NCI-H128 (cell line): ENCODE results near the gene WFIKKN1.

ENCODE experiments used
- DNase-seq: peaks from one replicate; lab custom pipeline; 2025; ENCODE audit not compliant: unreplicated experiment; lab: John Stamatoyannopoulos, UW

Gene WFIKKN1

GRCh38 chr16:671353-672131 is 40.8 kb downstream of the WFIKKN1 start:
- DNase-seq: no peak

- DNase-seq: no peak
Measured at GRCh38 chr16:672371-672770, 41.6 kb downstream of the WFIKKN1 start.

DNA sequence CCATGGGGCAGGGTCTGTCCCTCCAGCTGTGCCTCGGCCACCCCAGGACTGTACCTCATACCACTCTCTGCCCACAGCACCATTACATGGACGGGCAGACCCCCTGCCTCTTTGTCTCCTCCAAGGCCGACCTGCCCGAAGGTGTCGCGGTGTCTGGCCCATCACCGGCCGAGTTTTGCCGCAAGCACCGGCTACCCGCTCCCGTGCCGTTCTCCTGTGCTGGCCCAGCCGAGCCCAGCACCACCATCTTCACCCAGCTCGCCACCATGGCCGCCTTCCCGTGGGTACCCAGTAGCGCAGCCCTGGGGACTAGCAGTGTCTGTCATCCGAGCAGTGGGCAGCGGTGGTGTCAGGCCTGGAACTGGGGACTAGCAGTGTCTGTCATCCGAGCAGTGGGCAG is 42.1 kb downstream of the WFIKKN1 start:
- no peak for DNase-seq

GRCh38 chr16:673399-673991 is 42.7 kb downstream of the WFIKKN1 start:
- no peak for DNase-seq

DNA sequence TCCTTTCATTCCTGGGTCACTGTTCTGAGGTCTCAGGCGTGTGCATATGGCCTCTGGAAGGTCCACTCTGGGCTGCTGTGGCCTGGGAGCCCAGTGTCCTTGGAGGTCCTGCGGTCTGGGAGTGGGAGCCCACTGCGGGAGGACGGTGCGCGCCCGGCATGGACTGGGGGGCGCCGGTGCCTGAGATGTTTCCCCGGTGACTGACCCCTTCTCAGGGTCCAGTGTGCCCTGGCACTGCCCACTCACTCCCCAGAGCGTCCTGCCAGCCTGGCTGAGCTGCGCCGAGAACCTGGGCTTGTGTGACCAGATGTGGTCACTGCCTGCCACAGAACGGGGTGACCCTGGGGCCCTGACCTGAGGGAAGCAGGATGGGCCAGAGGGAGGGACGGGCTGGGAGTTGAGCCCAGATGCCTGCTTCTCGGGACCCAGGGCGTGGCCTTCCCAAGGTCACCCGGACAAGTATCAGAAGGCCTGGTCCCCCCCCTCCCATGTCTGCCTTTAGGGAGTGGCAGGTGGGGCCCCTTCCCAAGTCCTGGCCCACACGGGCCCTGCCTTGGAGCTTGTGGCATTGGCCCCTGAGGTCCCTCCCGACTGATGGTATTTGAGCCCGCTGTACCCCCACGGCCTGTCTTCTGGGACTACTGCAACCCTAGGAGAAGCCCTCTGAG is 43.6 kb downstream of the WFIKKN1 start:
- DNase-seq: no peak

GRCh38 chr16:674968-675883 is 44.4 kb downstream of the WFIKKN1 start, which contains the start of gene RHBDL1:
Gene RHBDL1, plus strand, starts transcription at chr16:675671. Its CDS starts 120 bp downstream, at chr16:675791.
- DNase-seq: no peak

DNA sequence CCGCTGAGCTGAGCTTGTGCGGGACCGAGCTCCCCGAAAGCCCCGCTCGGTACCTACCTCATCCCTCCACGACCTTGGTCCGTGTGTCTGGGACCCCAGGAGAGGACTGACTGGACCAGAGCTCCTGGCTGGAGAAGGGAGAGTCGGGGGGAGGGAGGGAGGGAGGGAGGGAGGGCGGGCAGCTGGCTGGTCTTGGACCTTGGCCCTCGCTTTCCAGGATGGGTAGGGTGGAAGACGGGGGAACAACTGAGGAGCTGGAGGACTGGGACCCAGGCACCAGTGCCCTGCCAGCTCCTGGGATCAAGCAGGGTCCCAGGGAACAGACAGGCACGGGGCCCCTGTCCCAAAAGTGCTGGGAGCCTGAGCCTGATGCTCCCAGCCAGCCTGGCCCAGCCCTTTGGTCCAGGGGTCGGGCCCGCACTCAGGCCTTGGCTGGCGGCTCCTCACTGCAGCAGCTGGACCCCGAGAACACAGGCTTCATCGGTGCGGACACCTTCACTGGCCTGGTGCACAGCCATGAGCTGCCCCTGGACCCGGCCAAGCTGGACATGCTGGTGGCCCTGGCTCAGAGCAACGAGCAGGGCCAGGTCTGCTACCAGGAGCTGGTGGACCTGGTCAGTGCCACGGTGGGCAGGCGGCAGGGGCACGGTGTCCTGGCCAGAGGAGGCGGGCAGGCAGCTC is 45.2 kb downstream of the WFIKKN1 start:
- DNase-seq: no peak

DNA sequence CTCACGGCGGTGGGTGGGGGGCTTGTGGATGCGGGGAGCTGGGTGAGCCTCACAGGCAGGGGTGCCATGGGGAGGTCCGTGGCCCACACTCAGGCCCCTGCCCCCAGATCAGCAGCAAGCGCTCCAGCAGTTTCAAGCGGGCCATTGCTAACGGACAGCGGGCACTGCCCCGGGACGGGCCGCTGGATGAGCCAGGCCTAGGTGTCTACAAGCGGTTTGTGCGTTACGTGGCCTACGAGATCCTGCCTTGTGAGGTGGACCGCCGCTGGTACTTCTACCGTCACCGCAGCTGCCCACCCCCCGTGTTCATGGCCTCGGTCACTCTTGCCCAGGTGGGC is 45.7 kb downstream of the WFIKKN1 start:
- no peak for DNase-seq

- peak; percentile 42 for DNase-seq
Measured at GRCh38 chr16:676913-677312, 46.1 kb downstream of the WFIKKN1 start.

DNA sequence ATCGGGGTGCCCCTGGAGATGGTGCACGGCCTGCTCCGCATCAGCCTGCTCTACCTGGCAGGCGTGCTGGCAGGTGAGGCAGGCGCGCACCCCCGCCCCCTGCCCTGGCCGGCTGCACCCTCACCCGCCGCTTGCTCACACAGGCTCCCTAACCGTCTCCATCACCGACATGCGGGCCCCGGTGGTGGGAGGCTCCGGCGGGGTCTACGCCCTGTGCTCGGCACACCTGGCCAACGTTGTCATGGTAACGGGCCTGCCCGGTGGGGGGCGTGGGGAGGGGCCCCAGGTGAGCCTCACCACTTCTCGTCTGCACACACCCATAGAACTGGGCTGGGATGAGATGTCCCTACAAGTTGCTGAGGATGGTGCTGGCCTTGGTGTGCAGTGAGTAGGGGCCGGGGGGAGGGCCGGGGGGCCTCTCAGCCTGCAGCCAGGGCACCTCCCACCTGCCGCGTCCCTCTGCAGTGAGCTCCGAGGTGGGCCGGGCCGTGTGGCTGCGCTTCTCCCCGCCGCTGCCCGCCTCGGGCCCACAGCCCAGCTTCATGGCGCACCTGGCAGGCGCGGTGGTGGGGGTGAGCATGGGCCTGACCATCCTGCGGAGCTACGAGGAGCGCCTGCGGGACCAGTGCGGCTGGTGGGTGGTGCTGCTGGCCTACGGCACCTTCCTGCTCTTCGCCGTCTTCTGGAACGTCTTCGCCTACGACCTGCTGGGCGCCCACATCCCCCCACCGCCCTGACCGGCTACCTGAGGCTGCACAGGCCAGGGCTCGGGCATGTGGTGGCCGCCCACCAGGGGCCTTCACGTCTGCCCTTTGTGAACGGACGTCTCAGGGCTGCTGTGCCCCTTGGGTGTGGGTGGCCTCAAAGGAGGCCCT is 46.8 kb downstream of the WFIKKN1 start:
- no peak for DNase-seq

- DNase-seq: no peak
Measured at GRCh38 chr16:678209-678857, 47.5 kb downstream of the WFIKKN1 start.

DNA sequence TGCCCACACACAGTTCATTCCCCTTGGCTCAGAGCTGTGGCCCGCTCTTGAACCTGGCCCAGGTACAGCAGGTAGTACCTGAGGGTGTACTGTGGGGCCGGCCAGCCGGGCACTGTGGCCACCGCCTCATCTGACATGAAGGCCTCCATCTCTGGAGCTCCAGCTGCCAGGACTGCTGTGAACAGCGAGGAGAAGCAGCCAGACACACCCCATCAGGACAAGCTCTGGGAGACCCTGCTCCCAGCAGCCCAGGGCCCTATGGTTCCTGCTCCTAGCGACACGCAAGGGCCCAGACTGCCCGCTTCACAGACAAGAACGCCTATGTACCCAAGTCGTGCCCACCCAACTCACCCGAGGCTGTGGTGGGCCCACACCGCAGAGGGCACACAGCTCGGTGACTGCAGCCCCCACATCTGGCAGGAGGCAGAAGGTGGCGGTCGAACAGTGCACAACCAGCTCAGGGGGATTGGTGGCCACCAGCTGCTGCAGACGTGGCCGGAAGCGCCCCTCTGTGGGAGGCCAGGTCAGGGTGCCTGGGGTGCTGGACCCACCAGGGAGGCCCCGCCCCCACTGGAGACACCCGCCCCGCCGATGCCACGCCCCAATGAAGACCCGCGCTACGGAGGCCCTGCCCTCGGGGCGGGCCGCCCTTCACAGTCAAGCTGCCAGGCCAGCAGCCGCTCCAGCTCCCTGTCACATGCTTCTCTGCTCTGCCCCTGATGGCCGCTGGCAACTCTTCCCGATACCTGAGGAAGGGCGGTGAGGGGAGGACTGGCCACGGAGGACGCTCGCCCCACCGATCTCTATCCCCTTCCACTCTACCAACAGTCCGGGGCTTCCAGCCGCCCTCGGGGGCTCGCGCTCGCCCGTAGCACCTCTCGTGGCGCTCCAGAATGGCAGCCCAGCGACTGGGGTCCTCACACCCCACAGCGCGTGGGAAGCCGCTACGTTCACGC is 48.4 kb downstream of the WFIKKN1 start:
- DNase-seq: peak; percentile 28

DNA sequence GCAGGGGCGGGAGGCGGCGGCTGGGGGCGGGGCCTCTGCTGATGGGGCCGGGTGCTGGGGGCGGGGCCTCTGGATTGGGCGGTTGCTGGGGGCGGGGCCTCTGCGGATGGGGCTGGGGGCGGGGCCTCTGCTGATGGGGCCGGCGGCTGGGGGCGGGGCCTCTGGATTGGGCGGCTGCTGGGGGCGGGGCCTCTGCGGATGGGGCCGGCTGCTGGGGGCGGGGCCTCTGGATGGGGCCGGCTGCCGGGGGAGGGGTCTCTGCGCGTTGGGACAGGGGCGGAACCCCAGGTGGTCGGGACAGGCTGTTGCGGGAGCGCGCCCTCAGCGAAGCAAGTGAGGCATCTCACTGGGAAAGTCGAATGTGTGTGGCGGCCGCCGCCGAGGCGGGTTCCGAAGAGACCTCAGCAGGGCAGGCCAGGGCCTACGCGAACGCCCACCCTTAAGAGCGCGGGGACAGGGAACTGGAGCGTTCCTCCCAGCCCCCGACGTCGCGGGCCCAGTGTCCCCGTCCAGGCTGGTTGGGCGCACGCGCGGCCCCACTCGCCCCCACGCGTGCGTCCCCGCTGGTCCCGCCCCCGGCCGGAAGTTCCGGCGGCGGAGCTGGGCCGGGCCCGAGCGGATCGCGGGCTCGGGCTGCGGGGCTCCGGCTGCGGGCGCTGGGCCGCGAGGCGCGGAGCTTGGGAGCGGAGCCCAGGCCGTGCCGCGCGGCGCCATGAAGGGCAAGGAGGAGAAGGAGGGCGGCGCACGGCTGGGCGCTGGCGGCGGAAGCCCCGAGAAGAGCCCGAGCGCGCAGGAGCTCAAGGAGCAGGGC is 49.2 kb downstream of the WFIKKN1 start, which contains the start of gene STUB1:
STUB1 (plus strand) TSS at position 597 of the 811 bp plus-strand sequence; CDS start at position 713, 116 bp downstream.
- DNase-seq: peak; percentile 25

GRCh38 chr16:680625-680945 is 49.8 kb downstream of the WFIKKN1 start:
- DNase-seq: no peak

GRCh38 chr16:680967-681745 is 50.4 kb downstream of the WFIKKN1 start:
- no peak for DNase-seq

- DNase-seq: no peak
Measured at GRCh38 chr16:681746-682427, 51.1 kb downstream of the WFIKKN1 start.
